Stimulated activated CD4-positive, alpha-beta T cell treated with anti-CD3 and anti-CD28 coated beads, Interleukin-1b, Interleukin-23, amount 100 ng/mL, for 1 hour (primary cell): Measurements from ENCODE around the gene TTC3.
"Not testable (repeated sequence)": the region's sequence is repeated elsewhere in the genome, so short reads cannot be mapped to it uniquely, and the experiment has no call there.

Experiments
- DNase-seq, 2 donors: peaks; one replicate each; pipeline ENCODE4 v3.0.0-alpha.2; 2020; ENCODE audit warnings: low read depth in 2 of 2

Gene TTC3

GRCh38 chr21:37222248-37222647 is 149.2 kb downstream of the TTC3 start:
- DNase-seq = not testable (repeated sequence)

DNA sequence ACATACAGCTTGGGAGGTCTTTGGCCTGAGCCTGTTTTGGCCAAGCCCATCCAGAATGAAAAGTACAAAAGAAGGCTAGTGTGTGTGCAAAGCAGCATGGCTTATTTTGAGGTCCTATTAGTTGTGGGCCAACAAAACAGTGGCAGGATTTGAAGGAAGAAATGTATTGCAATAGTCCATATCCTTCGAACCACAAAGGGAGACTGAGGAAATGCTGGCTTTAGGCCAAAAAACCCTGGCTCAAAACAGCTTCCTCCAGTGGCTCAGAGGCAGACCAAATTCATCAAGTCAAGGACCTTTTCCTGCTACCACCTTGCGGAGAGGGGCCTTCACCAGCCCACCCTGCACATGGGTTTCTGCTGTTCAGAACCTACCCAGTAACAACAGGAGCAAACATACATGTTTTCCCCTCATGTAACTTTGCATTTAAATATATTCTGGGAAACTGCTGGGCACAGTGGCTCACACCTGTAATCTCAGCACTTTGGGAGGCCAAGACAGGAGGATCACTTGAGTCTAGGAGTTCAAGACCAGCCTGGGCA is 150.8 kb downstream of the TTC3 start:
- DNase-seq = no peak

GRCh38 chr21:37224861-37225839 is 152.1 kb downstream of the TTC3 start:
- DNase-seq = no peak

DNA sequence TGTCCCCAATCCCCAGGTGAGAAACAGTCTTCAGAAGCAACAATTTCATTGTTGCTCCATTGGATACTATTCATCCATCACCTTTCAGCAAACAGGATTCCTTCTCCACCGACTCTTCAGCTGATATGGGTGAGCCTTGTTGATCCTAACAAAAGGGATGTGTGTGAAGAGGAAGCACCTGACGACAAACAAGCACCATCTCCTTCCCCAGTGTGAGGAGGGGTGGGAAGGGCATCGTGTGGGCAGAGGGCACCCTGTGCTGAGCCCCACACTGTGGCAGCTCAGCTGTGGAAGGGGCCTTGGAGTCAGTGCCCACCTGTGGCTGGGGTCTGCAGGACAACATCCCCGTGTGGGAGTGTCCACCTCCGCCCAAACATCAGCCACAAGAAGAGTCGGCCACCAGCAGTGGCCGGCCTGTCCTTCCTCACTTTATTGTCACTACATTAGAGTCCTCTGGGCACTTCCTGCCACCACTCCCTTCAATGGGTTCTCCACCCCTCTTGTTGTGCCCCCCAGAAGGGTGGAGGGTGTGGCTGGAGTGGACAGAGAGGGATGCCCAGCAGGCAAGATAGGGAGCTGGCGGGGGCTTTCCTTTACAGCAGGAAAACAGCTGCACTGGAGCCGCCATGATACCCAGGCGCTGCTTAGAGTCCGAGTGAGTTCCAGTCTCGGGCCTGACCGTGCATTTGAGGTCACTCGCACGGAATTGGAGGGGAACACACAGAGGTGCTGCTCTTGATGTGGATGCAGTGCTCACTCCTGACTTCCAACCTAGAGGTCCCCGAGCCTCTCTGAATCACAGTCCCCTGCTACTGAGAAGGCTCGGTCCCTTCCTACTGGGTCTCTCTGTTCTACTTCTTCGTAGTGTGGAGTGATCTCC is 153.2 kb downstream of the TTC3 start:
- DNase-seq = no peak

DNA sequence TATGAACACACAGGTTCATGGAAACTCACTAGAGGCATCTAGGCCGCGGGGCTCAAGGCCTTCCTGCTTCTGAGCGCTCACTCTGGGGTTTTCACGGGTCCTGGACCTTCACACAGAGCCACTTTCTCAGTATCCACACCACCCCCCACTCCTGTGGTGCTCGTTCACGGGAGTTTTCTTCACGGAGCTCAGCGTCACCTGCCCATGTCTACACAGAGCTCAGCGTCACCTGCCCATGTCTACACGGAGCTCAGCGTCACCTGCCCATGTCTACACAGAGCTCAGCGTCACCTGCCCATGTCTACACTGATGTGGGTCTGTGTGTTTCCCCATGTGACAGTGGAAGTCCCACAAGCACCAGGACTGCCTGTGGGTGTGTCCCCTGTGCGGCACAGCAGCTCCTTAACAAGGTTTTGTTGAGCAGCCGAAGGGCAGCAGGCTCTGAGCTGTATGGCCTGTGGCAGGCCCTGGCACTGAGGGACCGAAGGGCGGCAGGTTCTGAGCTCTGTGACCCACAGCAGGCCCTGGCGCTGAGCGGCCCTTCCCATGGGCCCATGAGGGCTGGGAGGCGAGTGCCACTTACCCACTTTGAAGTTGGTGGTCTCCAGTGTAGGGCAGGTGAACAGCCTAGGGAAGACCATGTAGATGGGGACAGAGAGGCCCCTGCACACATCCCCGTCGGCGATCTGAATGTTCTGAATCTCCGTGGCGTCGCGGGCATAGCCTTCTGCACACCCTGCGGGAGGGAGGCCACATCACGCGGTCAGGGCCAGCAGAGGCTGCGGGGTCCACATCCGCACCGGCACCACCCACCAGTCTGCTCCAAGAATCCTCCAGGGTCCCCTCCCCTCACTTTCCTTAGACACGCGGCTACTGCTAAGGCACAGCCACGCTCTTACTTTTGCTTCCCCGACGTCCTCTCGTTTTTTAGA is 154.3 kb downstream of the TTC3 start:
- no peak for DNase-seq

DNA sequence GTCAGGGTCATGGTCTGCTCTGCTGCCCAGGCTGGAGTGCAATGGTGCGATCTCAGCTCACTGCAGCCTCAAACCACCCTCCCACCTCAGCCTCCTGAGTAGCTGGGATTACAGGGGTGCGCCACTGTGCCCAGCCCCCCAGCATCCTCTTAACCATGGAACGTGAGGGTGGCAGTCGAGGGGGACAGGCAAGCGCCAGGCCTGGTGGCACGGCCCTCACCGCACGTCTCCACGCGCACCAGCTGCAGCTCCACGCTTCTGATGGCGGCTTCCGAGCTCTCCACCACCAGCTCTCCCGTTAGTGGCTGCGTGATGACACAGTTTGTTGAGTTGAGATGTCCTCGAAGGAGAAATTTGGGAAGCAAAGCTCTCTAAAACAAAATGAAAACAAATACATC is 154.9 kb downstream of the TTC3 start:
- no peak for DNase-seq

GRCh38 chr21:37230632-37231248 is 157.7 kb downstream of the TTC3 start:
- DNase-seq = no peak

- no peak for DNase-seq
Measured at GRCh38 chr21:37231249-37231645, 158.2 kb downstream of the TTC3 start.

- no peak for DNase-seq
Measured at GRCh38 chr21:37231671-37232070, 158.6 kb downstream of the TTC3 start.

DNA sequence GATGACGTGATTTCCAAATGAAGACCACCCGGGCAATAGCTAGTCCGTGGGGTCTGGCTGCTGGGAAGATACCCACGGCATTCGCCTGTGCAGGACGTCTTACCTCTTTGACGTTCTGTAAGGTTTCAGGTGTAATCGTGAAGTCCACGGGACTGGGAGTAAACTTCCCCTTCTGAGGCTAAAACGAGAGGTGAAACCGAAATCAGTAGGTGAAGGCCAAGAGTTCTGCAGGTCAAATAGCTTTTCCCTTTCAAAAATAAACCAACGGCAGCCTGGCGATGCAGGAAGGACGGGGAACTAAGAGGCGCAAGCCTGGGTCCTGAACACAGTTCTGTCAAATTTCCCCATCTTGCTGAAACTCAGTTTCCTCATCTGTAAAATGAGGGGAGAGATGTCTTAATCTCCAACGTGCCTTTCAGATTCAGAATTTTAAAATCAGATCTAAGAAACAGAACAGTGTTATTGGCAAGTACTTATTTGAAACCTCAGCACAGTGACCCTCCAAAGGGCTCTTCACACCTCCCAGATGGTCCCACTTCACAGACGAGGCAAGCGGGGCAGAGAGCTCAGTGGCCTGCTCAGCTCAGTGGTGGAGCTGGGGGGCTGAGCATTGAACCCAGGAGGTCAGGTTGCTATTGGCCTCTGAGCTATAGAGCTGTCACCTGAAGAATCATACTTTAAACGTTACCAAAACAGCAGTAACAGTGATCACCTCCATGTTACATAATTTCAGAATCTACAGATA is 159.4 kb downstream of the TTC3 start:
- DNase-seq = no peak

DNA sequence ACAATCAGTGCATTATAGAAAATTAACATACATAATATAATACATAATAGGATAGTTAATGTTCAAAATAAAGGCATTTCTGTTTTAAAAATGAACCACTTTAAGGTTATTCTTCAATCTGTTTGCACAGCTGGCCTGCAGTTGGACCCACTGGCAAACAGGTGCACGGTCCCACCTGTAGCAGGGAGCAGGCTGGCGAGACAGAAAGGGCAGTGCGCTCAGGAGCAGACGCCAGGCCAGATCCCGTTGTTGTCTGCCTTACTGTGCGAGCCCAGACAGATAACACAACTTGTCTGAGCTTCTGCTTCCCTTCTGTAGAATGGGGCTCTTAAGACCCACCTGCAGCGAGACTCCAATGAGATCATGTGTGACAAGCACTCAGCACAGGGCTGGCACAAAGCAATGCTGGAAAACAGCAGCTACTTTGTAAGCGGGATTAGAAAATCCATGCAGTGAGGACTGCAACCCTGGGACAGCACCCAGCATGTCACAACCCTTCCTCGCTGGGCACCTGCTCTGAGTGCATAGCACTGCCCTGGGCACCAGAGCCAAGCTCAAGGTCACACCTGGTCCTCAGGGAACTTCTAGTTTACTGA is 160.6 kb downstream of the TTC3 start:
- DNase-seq = no peak

- DNase-seq = no peak
Measured at GRCh38 chr21:37237346-37237745, 164.3 kb downstream of the TTC3 start.

DNA sequence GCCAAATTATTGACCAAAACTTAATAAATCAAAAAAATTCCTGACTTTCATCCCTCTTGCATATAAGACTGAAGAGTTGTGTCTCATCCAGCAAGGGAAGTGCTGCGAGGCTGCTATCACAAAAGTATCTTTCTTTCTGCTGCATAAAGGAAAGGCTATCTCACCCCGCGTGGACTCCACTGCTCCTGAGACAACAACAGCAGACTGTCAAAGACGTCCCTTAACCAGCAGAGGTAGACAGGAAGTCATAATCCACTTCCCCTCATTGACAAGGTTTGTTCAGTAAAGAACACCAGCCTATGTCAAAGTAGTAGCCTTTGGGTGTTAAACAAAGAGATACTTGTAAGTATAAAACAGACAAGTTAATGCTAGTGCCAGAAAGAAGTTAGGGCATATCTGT is 164.7 kb downstream of the TTC3 start:
- no peak for DNase-seq

DNA sequence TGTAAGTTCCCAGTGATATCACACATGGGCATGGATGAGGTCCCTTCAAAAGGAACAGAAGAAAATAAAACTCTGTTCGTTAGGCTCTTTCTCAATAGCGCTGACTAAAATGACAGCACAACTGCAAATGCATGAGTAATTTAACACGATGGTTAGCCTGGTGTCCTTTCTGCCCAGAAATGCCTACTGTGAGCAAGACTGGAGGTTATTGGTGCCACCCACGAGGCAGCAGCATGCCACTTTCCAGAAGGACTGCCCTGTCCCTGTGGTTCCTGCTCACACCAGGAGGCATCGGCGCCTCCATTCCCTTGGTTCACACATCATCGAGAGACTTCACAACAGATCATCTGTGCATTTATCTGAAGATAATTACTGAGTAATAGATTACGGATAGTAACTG is 167.9 kb downstream of the TTC3 start:
- DNase-seq = no peak

DNA sequence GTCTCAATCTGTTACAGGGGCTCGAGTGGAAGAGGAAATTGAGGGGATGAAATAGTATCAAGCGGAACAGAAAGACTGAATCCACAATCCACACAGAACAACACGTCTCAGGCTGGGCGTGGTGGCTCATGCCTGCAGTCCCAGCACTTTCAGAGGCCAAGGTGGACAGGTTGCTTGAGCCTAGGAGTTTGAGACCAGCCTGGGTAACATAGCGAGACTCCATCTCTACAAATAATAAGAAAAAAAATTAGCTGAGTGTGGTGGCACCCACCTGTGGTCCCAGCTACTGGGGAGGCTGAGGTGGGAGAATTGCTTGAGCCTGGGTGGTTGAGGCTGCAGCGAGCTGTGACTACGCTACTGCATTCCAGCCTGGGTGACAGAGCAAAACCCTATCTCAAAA is 168.4 kb downstream of the TTC3 start:
- no peak for DNase-seq

GRCh38 chr21:37243961-37244360 is 170.9 kb downstream of the TTC3 start:
- no peak for DNase-seq

DNA sequence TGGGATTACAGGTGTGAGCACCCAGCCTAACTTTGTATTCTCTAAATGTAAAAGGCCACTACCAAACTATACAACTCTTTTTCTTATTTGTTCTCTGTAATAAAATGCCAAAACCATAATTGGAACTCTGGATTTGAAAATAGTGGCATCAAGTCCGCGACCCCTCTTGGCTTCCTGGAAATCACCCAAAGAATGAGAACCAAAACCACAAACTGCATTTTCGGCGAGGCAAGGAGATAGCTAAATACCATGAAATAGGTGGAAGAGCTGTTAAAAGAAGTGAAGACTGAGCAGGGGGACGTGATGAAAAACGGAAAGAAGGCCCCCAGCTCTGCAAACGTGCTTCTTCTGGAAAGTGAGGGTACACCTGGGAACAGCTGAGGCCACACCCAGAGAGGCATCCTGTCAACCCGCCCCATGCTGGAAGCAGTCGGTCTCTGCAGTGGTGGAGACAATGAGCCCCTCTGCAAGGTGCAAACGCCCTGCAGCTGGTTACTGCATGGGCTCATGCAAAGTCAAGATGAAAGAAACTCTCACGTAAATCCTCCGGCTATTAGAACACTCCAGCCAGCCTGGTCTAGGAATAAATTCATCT is 171.5 kb downstream of the TTC3 start:
- no peak for DNase-seq

- no peak for DNase-seq
Measured at GRCh38 chr21:37245151-37245550, 172.1 kb downstream of the TTC3 start.

GRCh38 chr21:37248298-37248697 is 175.2 kb downstream of the TTC3 start:
- no peak for DNase-seq
